ENCODE data around the gene KLHDC8A.

The KLHDC8A gene

DNA sequence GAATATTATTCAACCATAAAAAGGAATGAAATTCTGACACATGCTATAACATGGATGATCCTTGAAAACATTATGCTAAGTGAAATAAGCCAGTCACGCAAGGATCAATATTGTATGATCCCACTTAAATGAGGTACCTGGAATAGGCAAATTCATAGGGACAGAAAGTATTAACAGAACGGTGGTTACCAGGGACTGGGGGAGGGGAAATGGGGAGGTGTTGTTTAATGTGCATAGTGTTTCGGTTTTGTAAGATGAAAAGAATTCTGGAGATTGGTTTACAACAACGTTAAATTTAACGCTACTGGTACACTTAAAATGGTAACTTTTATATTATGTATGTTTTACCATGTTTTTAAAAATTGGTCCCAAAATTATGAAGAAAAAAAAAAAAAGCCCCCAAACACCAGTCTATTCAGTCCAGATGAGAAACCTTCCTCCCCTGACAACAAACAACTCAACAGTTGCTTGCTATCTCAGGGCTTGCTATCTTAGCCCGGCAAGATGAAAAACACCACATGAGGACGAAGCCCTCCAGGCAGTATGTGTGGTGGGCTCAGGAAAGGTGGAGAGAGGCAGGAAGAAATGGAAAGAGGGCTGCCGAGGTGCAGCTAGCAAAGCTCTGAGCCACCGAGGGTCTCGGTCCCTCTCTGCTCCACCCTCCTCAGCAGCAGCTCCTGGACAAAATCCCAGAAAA is 43.7 kb downstream of the KLHDC8A start:
- TF ChIP-seq, protein P1, sequence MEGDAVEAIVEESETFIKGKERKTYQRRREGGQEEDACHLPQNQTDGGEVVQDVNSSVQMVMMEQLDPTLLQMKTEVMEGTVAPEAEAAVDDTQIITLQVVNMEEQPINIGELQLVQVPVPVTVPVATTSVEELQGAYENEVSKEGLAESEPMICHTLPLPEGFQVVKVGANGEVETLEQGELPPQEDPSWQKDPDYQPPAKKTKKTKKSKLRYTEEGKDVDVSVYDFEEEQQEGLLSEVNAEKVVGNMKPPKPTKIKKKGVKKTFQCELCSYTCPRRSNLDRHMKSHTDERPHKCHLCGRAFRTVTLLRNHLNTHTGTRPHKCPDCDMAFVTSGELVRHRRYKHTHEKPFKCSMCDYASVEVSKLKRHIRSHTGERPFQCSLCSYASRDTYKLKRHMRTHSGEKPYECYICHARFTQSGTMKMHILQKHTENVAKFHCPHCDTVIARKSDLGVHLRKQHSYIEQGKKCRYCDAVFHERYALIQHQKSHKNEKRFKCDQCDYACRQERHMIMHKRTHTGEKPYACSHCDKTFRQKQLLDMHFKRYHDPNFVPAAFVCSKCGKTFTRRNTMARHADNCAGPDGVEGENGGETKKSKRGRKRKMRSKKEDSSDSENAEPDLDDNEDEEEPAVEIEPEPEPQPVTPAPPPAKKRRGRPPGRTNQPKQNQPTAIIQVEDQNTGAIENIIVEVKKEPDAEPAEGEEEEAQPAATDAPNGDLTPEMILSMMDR (IDR thresholded peaks at IDR 0.05; ENCODE audit: low read depth, low read length): no peak
- TF ChIP-seq EZH2phosphoT487 (IDR thresholded peaks at IDR 0.05; ENCODE audit: low read depth): no peak
- peaks cover 47% of the 10 kb centered on the region for H3K36me3 ChIP-seq (replicated peaks; ENCODE audit: low read depth, low read length)
- H3K4me2 ChIP-seq (ENCODE audit: low read length): peak overlapping the region; percentile 99
- peaks cover 44% of the 10 kb centered on the region for H4K20me1 ChIP-seq (ENCODE audit: insufficient read depth, low read length)
- H3K27ac ChIP-seq (ENCODE audit: low read length): peak overlapping the region; percentile 97
- no peak overlapping the region for H2AFZ ChIP-seq (ENCODE audit: low read depth, low read length)
- H3K4me3 ChIP-seq (ENCODE audit: low read length): peak overlapping the region; percentile 79
- H3K4me1 ChIP-seq (ENCODE audit: low read length): peaks cover 81% of the 10 kb centered on the region
- no peaks in the 10 kb centered on the region for H3K27me3 ChIP-seq (ENCODE audit: low read depth, low read length)
- peak overlapping the region; percentile 98 for H3K9ac ChIP-seq (ENCODE audit: low read length)
- no peaks in the 10 kb centered on the region for H3K9me3 ChIP-seq (ENCODE audit: insufficient read depth, low read length)
- H3K79me2 ChIP-seq (ENCODE audit: low read length): peaks cover 79% of the 10 kb centered on the region

DNA sequence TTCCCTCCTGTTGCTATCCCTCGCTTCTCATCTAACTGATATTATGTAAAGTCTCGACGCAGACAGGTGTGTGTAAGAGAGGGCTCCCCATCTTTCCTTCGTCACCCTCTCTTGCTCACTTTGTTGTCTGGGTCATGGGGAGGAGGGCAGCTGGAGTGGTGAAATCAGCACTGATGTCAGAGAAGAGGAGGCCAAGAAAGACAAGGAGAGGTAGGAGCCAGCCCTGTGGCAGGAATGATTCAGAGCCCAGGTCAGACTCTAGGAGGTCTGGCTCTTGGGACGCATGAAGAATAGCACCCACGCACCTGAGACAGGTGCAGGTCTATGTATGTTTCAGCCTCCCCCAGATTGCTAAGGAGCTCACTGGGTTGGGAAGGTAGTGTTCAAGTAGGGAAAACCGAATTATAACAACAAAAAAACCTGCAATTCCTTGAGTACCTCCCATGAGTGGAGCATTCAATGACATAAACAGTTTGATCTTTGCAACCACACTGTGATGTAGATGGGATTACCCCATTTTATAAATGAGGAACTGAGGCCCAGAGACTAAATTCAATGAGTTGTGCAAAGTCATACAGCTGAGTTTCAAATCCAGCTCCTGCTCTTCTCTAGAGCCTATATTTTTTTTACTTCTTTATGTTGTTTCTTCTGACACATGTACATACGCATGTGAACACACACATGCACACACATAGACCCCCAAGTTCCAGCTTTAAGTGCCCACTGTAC is 45.6 kb downstream of the KLHDC8A start:
- peak overlapping the region; percentile 98 for H3K9ac ChIP-seq (ENCODE audit: low read length)
- no peak for TF ChIP-seq EZH2phosphoT487 (IDR thresholded peaks at IDR 0.05; ENCODE audit: low read depth)
- TF ChIP-seq, protein P1 (IDR thresholded peaks at IDR 0.05; ENCODE audit: low read depth, low read length): no peak
- H3K9me3 ChIP-seq (ENCODE audit: insufficient read depth, low read length): no peaks in the 10 kb centered on the region
- H3K4me3 ChIP-seq (ENCODE audit: low read length): peak overlapping the region; percentile 79
- peaks cover 62% of the 10 kb centered on the region for H3K4me1 ChIP-seq (ENCODE audit: low read length)
- H3K4me2 ChIP-seq (ENCODE audit: low read length): peak overlapping the region; percentile 99
- peaks cover 61% of the 10 kb centered on the region for H3K79me2 ChIP-seq (ENCODE audit: low read length)
- H3K27me3 ChIP-seq (ENCODE audit: low read depth, low read length): no peaks in the 10 kb centered on the region
- peak overlapping the region; percentile 97 for H3K27ac ChIP-seq (ENCODE audit: low read length)
- H3K36me3 ChIP-seq (replicated peaks; ENCODE audit: low read depth, low read length): peaks cover 62% of the 10 kb centered on the region
- H2AFZ ChIP-seq (ENCODE audit: low read depth, low read length): no peak overlapping the region
- peaks cover 44% of the 10 kb centered on the region; the same call in 1 of the 2 replicates for H4K20me1 ChIP-seq (ENCODE audit: insufficient read depth, low read length)

DNA sequence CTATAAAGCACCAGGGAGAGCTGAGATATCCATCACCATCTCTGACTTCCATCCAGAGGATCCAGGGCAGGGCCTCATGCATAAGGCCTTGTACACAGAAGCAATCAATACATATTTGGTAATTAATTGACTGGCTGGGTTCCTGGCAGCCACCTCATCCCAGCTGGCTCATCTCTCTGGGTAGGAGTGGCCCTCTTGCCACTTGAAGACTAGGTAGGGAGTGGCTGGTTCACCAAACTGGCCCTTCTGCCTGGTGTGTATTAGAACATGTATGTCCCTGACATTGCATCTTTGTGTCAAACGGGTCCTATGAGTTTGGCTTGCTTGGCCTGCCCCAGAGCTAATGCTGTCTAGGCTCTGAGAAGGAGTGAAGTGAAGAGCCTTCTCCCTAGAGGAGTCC is 47.0 kb downstream of the KLHDC8A start:
- no peaks in the 10 kb centered on the region for H3K9me3 ChIP-seq (ENCODE audit: insufficient read depth, low read length)
- H3K27me3 ChIP-seq (ENCODE audit: low read depth, low read length): no peaks in the 10 kb centered on the region
- peaks cover 44% of the 10 kb centered on the region; the same call in 1 of the 2 replicates for H4K20me1 ChIP-seq (ENCODE audit: insufficient read depth, low read length)
- H3K79me2 ChIP-seq (ENCODE audit: low read length): peaks cover 47% of the 10 kb centered on the region
- peaks cover 48% of the 10 kb centered on the region for H3K4me1 ChIP-seq (ENCODE audit: low read length)
- H3K4me3 ChIP-seq (ENCODE audit: low read length): no peak overlapping the region
- peaks cover 73% of the 10 kb centered on the region for H3K36me3 ChIP-seq (replicated peaks; ENCODE audit: low read depth, low read length)
- no peak overlapping the region for H3K4me2 ChIP-seq (ENCODE audit: low read length)
- H2AFZ ChIP-seq (ENCODE audit: low read depth, low read length): no peak overlapping the region
- TF ChIP-seq, protein P1 (IDR thresholded peaks at IDR 0.05; ENCODE audit: low read depth, low read length): no peak
- TF ChIP-seq EZH2phosphoT487 (IDR thresholded peaks at IDR 0.05; ENCODE audit: low read depth): no peak
- no peak overlapping the region for H3K9ac ChIP-seq (ENCODE audit: low read length)
- H3K27ac ChIP-seq (ENCODE audit: low read length): no peak overlapping the region

GRCh38 chr1:205306929-205307566 is 49.7 kb downstream of the KLHDC8A start:
- Histone ChIP-seq H3K27ac (ENCODE audit: low read length) (no peak overlapping the region), H3K36me3 (replicated peaks; ENCODE audit: low read depth, low read length) (peaks cover 89% of the 10 kb centered on the region), H3K4me2 (ENCODE audit: low read length) (no peak overlapping the region), H3K27me3 (ENCODE audit: low read depth, low read length) (no peaks in the 10 kb centered on the region), H3K9me3 (ENCODE audit: insufficient read depth, low read length) (no peaks in the 10 kb centered on the region), H4K20me1 (ENCODE audit: insufficient read depth, low read length) (peaks cover 47% of the 10 kb centered on the region; the same call in 1 of the 2 replicates), H3K4me3 (ENCODE audit: low read length) (no peak overlapping the region), H3K9ac (ENCODE audit: low read length) (no peak overlapping the region), H2AFZ (ENCODE audit: low read depth, low read length) (no peak overlapping the region), H3K79me2 (ENCODE audit: low read length) (peaks cover 23% of the 10 kb centered on the region), H3K4me1 (ENCODE audit: low read length) (peaks cover 27% of the 10 kb centered on the region)
- TF ChIP-seq, protein P1 (IDR thresholded peaks at IDR 0.05; ENCODE audit: low read depth, low read length): no peak
- no peak for TF ChIP-seq EZH2phosphoT487 (IDR thresholded peaks at IDR 0.05; ENCODE audit: low read depth)
